HEK293 (cell line): ENCODE results near the gene ZBTB44.
"Not testable (repeated sequence)": the region's sequence is repeated elsewhere in the genome, so short reads cannot be mapped to it uniquely, and the experiment has no call there.

ENCODE experiments used
- YY1 ChIP-seq: fragments of 450-650 bp; formaldehyde crosslinking; IDR thresholded peaks from 2 replicates; pipeline ENCODE4 v1.5.1; 2018; ENCODE audit warnings: missing biosample characterization, missing genetic modification characterization
- ZNF266 ChIP-seq: fragments of 450-650 bp; formaldehyde crosslinking; IDR thresholded peaks from 2 replicates; pipeline ENCODE4 v1.5.1; 2016; ENCODE audit warnings: missing biosample characterization, missing genetic modification characterization, low read depth
- ZNF658 ChIP-seq: fragments of 450-650 bp; formaldehyde crosslinking; IDR thresholded peaks from 2 replicates; pipeline ENCODE4; 2016; ENCODE audit warnings: missing biosample characterization, missing genetic modification characterization
- ZNF747 ChIP-seq: fragments of 450-650 bp; formaldehyde crosslinking; IDR thresholded peaks from 2 replicates; pipeline ENCODE4 v1.5.1; 2016; ENCODE audit warnings: missing biosample characterization, missing genetic modification characterization
- TF ChIP-seq, protein P1 (sequence below): fragments of 450-650 bp; formaldehyde crosslinking; IDR thresholded peaks from 2 replicates; pipeline ENCODE4 v1.5.1; 2016; ENCODE audit warnings: missing biosample characterization, missing genetic modification characterization
- TF ChIP-seq, protein P2 (sequence below): fragments of 450-650 bp; formaldehyde crosslinking; optimal IDR thresholded peaks from 2 replicates; pipeline ENCODE3; 2016; ENCODE audit warnings: missing biosample characterization, mild to moderate bottlenecking, missing genetic modification characterization

DNA sequence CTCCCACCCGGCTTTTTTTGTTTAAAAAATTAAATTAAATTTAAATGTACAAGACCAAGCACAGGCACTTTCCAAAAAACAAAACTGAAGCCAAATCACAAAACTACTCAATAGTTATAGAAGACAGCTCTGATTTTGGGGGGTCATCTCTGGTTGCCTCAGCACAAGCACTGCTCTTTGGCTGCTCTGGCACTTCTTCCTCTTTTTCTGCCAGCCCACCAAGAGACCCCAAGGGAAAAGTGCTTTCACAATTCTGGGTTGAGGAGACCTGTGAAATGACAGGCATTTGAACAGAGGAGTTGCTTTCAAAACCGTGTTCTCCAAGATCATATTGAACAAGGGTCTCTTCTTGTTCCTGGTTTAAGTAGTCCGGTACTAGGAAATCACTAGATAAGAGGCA is 80.8 kb downstream of the ZBTB44 start:
- TF ChIP-seq, protein P1, sequence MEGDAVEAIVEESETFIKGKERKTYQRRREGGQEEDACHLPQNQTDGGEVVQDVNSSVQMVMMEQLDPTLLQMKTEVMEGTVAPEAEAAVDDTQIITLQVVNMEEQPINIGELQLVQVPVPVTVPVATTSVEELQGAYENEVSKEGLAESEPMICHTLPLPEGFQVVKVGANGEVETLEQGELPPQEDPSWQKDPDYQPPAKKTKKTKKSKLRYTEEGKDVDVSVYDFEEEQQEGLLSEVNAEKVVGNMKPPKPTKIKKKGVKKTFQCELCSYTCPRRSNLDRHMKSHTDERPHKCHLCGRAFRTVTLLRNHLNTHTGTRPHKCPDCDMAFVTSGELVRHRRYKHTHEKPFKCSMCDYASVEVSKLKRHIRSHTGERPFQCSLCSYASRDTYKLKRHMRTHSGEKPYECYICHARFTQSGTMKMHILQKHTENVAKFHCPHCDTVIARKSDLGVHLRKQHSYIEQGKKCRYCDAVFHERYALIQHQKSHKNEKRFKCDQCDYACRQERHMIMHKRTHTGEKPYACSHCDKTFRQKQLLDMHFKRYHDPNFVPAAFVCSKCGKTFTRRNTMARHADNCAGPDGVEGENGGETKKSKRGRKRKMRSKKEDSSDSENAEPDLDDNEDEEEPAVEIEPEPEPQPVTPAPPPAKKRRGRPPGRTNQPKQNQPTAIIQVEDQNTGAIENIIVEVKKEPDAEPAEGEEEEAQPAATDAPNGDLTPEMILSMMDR (tag by site-specific recombination), result not testable (repeated sequence)
- not testable (repeated sequence) for TF ChIP-seq ZNF266, ZNF747, YY1, ZNF658 (tag by site-specific recombination)
- TF ChIP-seq, protein P2, sequence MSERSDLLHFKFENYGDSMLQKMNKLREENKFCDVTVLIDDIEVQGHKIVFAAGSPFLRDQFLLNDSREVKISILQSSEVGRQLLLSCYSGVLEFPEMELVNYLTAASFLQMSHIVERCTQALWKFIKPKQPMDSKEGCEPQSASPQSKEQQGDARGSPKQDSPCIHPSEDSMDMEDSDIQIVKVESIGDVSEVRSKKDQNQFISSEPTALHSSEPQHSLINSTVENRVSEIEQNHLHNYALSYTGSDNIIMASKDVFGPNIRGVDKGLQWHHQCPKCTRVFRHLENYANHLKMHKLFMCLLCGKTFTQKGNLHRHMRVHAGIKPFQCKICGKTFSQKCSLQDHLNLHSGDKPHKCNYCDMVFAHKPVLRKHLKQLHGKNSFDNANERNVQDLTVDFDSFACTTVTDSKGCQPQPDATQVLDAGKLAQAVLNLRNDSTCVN (tag by site-specific recombination), result not testable (repeated sequence)
